Suppressor macrophage treated with lipopolysaccharide for 1 hour (primary cell): Measurements from ENCODE around the gene LCA5L.
A peak's percentile ranks its signal among the peaks of the same experiment; 100 is the strongest.
"Not testable (repeated sequence)": the region's sequence is repeated elsewhere in the genome, so short reads cannot be mapped to it uniquely, and the experiment has no call there.

Experiments
- DNase-seq, 3 donors: peaks; one replicate each; pipeline ENCODE4 v3.0.0-alpha.2; 2020 to 2022

The LCA5L gene

GRCh38 chr21:39386899-39387298, 58.7 kb downstream of the LCA5L start:
- no peak for DNase-seq

GRCh38 chr21:39386194-39386593, 59.4 kb downstream of the LCA5L start:
- DNase-seq: no peak

- DNase-seq: peak; percentile 72 to 83 (median 78)
These were observed 60.1 kb downstream of the LCA5L start for GRCh38 chr21:39385299-39386145.

- no peak for DNase-seq
These were observed 60.8 kb downstream of the LCA5L start for GRCh38 chr21:39384674-39385298.

DNA sequence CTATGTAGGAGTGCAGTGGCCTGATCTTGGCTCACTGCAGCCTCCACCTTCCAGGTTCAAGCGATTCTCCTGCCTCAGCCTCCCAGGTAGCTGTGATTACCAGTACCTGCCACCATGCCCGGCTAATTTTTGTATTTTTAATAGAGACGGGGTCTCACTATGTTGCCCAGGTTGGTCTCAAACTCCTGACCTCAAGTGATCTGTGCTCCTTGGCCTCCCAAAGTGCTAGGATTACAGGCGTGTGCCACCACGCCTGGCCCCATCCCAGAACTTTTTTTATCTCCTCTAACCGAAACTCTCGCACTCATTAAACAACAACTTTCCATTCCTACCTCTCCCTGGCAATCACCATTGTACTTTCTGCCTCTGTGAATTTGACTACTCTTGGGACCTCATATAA, 63.5 kb downstream of the LCA5L start:
- DNase-seq: not testable (repeated sequence)

- no peak for DNase-seq
These were observed 64.6 kb downstream of the LCA5L start for GRCh38 chr21:39381009-39381408.

- DNase-seq: peak; percentile 98
These were observed 65.3 kb downstream of the LCA5L start for GRCh38 chr21:39379986-39380891.

DNA sequence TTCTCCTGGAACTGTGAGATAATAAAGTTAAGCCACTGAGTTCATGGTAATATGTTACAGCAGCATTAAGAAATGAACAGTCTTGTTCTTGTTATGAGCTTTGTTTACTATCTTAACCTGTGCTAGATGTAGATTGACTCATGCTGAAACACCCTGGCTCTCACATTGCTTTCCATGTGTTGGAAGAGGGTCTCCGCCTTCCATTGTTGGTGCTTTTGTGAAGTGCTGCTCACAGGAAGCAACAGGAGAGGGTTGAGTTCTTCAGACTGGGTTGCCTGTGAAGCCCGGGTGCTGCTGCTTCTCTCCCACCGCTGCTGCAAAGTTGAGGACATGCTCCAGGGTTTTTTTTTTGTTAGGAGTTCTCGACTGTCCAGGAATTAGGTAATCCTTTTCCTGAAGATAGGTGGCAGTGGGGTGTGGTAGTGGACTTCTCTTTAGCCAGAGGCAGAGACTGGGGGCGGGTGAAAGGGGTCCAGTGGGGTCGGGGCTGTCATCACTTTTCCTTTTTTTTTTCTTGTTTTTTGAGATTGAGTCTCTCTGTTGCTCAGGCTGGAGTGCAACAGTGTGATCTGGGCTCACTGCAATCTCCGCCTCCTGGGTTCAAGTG, 68.0 kb downstream of the LCA5L start:
- no peak for DNase-seq

- DNase-seq: no peak
These were observed 70.1 kb downstream of the LCA5L start for GRCh38 chr21:39375446-39375845.

DNA sequence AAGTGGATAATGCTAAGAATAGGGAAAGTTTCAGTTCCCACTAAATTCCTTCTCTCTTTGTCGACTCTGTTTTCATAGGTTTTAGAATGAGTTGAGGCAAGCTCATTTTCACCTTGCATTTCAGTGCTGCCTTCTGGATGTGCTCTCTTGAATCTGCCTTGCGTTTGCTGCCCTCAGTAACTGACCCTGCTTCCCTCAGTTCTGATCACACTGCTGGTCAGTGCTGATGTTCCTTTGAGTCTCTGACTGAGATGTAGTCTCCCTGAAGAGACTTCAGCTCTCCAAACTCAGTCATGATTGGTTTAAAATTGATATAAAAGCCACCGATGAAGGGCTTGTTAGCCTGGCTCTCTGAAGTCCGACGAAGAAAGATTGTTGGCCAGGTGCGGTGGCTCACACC, 71.5 kb downstream of the LCA5L start:
- DNase-seq: no peak

DNA sequence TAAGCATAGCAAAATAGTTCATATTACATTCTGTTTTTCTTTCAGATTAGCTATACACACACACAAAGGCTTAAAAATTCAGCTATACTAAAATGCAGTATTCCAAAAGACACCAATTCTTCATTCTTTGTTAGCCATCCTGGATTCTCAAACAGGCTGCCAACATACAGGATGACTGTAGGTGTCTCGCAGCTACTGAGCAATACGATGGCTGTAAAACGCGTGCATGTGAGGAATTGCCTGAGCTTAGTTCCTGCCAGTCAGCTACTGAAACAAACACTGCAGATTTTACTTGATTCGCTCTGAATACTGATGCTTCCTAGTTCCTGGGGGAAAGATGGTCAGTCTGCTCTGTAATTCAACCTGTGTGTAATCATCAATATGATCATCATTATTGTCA, 71.9 kb downstream of the LCA5L start:
- DNase-seq: peak; percentile 43 to 52 (median 52)

DNA sequence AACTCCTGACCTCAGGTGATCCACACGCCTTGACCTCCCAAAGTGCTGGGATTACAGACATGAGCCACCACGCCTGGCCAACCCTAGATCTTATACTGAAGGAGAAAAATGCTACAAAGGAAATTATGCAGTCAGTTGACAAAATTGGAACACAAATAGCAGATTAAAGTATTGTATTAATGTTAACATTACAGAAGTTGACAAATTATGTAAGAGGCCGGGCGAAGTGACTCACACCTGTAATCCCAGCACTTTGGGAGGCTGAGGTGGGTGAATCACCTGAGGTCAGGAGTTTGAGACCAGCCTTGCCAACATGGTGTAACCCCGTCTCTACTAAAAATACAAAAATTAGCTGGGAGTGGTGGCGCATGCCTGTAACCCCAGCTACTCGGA, 75.7 kb downstream of the LCA5L start:
- not testable (repeated sequence) for DNase-seq

- DNase-seq: no peak
These were observed 77.8 kb downstream of the LCA5L start for GRCh38 chr21:39367783-39368182.

DNA sequence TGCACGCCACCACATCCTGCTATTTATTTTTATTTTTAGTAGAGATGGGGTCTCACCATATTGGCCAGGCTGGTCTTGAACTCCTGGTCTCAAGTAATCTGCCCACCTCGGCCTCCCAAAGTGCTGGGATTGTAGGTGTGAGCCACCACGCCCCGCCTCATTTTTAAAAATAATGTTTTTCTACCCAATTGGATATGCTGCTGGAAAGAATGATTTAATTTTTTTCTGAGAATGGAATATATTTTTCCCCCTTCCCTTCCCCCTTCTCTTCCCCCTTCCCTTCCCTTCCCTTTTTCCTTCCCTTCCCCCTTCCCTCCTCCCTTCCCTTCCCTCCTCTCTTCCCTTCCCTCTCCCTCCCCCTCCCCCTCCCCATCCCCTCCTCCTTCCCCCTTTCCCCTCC, 79.0 kb downstream of the LCA5L start:
- DNase-seq: no peak

DNA sequence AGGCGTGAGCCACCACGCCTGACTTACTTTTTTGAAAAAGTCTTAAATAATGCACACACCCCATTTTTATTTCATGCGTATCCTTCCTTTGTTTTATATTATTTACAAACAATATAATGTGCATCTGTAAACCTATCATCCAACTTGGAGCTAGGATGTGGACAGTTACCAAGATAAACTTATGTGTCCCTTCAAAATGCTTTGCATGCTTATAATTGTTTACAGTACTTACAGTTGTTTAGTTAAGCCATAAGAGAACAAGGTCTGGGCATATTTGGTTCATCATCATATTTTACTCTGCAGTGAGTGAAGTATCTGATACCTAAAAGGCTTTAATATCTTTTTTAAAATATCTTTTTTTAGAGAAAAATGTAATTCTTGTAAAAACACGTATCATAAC, 80.6 kb downstream of the LCA5L start:
- DNase-seq: no peak

DNA sequence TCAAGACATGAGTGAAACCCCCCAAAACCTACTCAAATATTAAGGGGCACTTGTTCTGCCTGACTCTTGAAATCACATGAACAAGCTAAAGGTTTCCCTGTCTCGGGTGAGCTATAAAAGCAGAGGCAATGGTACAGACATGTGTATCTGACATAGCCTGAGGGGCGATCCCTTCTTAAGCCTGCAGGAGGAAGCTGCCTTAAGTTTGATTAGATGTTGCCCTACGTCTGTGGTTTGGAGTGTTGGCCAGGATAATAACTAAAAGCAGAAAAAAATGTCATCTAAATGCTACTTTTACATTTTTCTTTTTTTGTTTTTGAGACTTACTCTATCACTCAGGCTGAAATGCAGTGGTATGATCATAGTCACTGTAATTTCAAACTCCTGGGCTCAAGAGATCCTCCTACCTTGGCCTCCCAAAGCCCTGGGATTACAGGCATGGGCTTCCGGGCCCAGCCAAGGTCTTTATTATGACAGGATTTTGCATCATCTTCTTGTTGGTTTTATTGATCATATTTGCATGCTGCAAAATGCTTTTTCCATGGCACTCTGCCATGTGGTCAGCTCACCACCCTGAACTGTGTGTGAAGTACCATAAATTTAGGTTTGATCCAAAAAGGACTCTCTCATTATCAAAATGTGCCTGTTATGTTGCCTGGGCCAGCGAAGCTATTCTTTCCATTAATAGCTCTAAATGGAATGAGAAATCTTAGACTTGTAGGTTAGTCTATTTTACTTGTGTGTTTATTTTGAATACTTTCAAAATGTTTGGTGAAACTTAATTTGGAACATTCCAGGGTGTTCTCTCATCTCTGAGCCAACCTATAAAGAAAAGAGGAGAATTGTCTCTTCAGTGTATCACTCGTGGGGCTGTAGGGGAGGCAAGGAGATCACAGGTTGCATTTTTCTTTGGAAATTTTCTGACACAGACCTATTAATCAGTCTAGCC, 81.7 kb downstream of the LCA5L start:
- DNase-seq: no peak

DNA sequence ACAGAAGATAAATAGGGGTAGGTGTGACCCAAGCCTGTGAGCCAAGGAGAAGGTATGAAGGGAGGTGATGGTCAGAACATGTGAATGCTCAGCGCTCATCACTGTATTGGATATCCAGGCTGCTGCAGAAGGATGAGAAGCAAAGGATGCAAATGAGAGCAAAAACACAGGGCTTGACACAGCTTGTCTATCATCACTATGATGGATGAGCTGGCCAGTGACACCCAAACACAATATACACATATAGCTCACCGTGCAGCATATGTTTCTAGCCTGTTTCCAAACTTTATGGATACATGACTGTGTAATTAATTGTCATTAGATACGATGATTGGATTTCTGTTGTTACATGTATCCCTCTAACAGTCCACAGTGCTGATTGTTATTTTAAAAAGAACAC, 82.8 kb downstream of the LCA5L start:
- no peak for DNase-seq

- no peak for DNase-seq
These were observed 86.2 kb downstream of the LCA5L start for GRCh38 chr21:39359382-39359781.
